GM21737 (cell line): Measurements from ENCODE around the gene LGALS9.

Experiments used
- ATAC-seq: cut with Tn5 transposase; IDR thresholded peaks from one replicate; pipeline ENCODE4 v1.9.1; 2021; ENCODE audit warnings: mild to moderate bottlenecking, moderate library complexity; ENCODE audit not compliant: unreplicated experiment

The LGALS9 gene

DNA sequence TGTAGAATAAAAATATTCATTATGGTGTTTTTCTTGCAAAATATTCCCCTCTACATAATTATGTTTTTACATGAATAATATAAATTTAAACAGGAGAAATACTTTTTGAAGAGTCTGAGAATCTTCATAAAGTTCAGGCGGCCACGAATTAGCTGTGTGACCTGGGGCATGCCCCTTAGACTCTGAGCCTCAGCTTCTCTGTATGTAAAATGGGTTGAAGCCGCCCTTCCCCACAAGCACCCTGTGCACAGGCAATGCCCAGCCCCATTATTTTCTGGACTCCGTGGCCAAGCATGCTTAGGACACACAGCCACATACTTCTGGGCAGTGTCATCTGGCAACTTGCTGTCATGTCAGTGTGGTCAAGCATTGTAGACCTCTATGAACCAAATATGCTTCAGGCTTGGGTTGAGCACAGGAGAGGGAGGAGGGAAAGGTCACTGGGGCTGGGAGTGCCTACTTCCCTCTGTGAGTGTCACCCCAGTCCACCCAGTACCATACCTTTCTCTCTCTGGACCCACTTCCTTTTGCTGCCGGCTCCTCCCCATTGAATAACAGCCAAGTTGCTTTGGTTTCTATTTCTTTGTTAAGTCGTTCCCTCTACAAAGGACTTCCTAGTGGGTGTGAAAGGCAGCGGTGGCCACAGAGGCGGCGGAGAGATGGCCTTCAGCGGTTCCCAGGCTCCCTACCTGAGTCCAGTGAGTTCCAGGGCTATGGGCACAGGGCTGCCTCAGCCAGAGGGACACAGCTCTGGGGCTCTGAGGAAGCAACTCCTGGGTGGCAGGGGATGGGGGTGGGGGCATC, at the start of gene LGALS9:
TSS of gene LGALS9 (plus strand) at position 582 of the 804 bp plus-strand sequence. CDS start at position 660, 78 bp downstream.
- ATAC-seq = no peak

- ATAC-seq = no peak
These were observed 48.3 kb upstream of the LGALS9 start for GRCh38 chr17:27582696-27583095.

DNA sequence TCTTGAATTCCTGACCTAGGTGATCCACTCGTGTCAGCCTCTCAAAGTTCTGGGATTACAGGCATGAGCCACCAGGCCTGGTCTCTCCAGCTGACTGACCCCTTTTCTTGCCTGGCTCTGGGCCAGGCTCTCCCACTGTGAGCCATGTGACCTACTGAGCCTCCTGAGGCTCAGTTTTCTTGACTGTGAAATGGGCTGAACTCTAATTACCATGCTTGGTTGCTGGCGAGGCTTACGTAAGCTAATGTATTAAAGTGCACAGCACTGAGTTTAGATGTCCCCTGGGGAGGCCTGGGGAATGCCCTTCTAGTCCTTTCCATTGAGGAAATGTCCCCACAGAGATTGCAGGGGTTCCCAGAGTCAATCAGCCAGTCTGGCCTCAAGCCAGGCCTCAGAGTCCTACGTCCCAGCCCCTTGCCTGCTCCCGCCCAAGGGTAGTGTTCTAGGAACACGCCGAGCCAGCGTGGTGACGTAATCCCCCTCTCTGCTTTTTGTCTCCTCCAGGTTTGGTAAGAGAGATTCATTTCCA, 45.8 kb upstream of the LGALS9 start:
- no peak for ATAC-seq

- no peak for ATAC-seq
These were observed 45.2 kb upstream of the LGALS9 start for GRCh38 chr17:27585792-27586191.

DNA sequence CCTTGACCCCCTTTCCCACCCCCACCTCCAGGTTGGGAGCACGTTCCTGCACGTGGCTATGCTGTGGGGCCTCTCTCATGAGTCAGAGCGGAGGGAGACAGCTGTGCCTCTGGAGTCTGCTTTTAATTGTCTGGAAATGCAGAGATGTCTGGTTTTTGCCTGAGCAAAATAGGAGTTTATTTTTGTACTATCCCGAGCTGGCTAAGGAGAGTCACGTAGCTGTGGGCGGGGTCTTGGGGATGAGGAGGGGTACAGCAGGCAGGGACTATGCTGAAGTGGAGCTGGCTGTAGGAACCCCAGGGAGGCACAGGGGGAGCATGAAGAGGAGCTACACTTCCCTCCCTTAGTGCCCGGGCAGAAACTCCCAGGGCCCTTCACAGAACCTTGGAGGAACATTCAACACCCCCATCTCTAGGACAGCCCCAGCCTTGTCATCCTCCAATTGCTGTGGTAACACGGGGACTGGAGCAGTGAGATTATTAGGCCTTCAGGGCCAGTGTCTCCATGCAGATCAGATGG, 44.7 kb upstream of the LGALS9 start:
- ATAC-seq = no peak

DNA sequence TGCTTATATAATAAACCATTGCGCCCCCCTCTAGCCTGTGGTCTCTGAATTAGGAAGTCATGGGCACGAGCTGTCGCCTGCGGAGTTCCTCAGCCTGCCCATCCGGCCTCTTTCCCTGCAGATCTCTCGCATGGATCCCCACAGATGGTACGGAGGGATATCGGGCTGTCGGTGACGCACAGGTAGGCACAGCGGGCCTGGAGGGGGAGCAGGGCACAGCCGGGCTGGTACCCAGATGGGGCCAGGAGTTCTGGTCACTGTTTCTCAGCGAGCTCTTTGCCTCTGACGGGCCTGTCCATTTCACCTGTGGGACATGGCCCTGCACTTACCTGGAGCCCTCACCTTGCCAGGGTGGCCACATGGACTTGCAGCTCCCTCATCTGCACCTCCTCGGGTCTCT, 42.6 kb upstream of the LGALS9 start:
- ATAC-seq = no peak

DNA sequence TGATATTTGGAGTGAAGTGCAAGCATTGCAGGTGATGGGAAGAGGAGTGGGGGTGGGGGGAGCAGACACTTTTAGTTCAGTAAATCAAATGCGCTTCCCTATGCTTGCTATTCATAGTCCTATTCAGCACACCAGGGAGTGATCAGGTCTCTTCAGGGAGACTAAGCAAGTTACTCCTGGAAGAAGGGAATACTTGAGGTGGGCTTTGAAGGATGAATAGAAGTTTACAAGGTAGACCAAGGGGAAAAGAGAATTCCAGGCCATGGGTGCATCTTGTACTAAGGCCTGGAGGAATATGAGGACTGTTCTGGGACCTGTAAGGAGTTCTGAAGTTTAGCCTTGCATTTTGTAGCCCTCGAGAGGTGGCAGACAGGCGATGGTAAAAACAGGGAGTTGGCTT, 40.1 kb upstream of the LGALS9 start:
- ATAC-seq = no peak

GRCh38 chr17:27591986-27592385, 39.0 kb upstream of the LGALS9 start:
- ATAC-seq = no peak

DNA sequence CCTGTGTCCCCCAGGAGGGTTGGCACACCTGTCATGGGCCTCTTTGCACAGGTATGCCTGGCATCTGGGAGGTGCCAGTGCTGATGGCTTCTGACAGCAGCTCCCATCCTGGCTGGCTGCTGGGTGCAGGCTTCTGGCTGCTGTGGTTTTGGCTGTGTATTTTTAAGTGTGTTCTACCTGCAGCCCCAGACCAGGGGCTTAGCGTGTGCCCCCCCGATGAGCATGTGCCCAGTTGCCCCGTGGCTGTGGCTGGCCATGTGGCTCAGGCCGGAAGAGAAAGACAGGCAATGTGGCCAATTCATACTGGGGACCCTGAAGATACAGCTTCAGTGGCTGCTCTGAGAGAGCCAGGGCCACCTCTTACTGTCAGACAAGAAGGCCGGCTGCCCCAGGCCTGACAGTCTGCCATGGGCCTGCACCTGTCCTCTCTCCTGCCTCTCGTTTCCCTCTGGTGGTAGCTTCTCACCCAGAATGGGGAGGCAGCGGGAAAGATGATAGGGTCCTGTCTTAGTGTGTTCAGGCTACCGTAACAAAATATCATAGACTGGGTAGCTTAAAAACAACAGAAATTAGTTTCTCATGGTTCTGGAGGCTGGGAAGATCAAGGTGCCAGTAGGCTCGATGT, 37.6 kb upstream of the LGALS9 start:
- no peak for ATAC-seq

DNA sequence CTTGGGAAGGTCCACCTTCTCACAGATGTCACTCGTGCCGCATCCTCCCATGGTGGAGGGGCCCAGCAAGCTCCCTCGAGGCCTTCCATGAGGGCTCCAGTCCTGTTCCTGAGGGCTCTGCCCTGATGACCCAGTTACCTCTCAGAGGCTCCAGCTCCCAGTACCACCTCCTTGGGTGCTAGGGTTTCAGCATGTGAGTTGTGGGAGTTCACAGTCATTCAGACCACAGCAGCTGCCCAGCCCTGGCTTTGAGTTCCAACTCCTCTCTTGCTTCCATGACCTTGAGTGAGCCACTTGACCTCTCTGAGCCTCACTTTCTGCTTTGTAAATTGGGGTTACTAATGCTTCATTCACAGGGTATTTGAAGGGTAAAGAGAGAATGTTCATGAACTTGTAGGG, 37.1 kb upstream of the LGALS9 start:
- no peak for ATAC-seq

- no peak for ATAC-seq
These were observed 35.8 kb upstream of the LGALS9 start for GRCh38 chr17:27595208-27595607.

DNA sequence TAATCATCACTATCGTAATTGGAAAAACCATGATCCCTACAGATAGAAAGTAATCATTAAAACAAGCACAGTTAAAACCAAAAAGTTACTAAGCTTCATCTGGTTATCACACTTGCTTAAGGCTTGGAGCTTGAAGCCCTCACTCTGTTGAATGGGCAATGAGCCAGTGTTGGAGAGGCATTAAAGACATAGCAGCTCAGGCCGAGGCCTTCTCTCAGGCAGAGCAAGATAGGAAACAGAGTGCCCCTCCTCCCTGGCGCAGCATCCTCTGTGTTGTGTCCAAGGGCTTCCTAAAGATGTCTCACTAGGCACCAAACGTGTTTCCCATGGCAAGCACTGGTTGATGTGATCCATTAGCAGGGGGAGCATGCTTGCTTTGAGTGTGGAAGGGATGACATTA, 34.9 kb upstream of the LGALS9 start:
- no peak for ATAC-seq

DNA sequence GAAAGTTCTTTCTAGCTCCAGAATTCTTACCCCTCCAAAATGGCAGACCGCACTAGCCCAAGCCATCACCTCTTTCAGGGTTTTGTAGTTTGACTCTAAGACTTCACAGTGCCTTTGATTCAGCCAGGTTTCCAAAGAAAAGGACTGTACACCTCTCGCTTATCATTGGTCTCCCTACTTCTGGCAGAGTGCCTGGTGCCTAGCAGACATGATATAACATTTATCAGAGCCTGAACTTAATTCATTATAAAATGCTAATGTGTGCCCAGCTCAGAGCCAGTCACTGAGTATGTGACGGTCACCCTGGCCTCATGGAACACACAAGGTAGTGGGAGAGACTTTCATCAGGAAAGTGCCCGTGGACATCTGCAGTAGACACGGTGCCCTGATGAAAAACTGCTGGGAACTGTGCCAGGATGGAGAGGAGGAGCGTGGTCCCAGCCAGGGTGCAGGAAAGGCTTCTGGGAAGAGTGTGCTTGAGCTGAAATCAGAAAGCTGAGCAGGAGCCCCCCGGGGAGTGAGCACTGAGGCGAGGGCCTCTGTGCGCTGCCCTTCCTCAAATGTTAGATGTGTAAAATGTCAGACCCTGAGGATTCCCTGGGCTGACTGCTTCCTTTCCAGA, 34.3 kb upstream of the LGALS9 start:
- ATAC-seq = no peak

DNA sequence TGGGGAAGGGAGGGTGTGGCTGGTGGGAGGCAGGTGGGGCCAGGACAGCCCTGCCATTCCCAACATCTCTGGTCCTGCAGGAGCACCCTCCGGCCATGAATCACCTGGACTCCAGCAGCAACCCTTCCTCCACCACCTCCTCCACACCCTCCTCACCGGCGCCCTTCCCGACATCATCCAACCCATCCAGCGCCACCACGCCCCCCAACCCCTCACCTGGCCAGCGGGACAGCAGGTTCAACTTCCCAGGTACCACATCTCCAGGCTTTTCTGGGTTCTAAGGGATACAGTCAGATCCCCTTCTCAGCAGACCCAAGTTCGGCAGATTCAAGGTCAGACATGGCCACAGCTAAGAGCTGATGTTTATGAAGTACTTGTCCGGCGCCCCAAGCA, 33.8 kb upstream of the LGALS9 start:
- ATAC-seq = no peak

- no peak for ATAC-seq
These were observed 33.1 kb upstream of the LGALS9 start for GRCh38 chr17:27597783-27598320.

DNA sequence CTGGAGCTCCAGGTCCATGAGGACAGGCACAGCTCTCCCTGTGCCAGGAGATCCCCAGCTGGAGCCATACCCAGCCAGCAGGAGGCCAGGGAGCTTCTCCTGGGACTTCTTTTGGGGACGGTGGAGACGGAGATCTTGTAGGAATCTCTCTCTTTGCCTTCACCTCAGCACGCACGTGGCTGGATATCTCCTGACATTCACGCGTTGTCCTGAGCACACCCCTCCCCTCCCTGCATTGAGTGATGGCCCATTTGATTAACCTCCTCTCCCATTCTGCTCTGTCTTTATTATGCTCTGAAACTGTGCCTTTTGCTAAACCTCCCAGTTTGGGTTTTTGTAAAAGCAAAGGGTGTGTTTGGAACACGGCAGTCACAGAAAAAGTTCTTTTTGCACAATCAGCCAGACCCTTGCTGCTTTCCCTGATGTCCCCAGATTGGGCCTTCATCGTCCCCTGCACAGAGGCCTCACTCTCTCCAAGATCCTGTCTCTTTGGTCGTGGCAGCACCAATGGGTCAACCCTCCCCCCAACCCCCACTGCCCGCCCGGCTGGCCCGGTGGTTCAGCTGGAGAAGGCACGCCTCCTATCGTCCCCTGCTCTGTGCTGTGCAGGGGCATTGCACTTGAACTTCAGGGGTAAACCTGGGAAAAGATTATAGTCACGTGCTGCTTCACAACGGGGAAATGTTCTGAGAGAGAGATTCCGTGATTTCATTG, 32.5 kb upstream of the LGALS9 start:
- no peak for ATAC-seq

DNA sequence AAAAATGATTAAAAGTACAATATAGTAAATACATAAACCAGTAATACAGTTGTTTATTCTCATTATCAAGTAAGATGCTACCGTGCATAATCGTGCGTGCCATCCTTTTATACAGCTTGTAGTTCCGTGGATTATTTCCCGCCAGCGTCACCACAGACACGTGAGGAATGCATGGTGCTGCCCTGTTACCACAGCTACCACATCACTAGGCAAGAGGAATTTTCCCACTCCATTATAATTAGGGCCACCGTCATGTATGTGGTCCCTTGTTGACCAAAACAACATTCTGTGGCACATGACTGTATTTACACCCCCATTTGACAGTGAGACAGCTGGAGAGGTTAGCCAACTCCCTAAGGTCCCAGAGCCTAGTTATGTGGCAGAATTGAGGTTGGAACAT, 30.5 kb upstream of the LGALS9 start:
- no peak for ATAC-seq

GRCh38 chr17:27601069-27601974, 29.7 kb upstream of the LGALS9 start:
- no peak for ATAC-seq

DNA sequence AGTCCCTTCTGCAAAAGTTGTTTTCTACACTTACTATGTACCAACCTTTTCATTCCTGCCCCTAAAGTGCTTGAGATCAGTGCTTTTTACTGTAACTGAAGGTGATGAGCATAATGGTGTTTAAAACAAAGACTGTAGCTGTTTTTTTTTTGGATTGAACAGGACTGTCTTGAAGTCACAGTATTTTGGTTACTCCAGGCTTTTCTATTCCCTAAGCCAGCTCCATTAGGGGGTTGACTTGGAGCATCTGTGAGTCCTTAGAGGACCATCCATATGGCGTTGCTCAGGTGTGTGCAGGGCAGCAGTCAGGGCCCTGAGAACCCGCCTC, 29.0 kb upstream of the LGALS9 start:
- ATAC-seq = no peak
